Measurements from ENCODE around the gene EFNA5.
"Not testable (repeated sequence)": the region's sequence is repeated elsewhere in the genome, so short reads cannot be mapped to it uniquely, and the experiment has no call there.

The EFNA5 gene

GRCh38 chr5:107352576-107352975 is 318.2 kb downstream of the EFNA5 start:
- no peak for DNase-seq

GRCh38 chr5:107346580-107346979 is 324.2 kb downstream of the EFNA5 start:
- DNase-seq: not testable (repeated sequence)

- DNase-seq: no peak
These were observed 328.4 kb downstream of the EFNA5 start for GRCh38 chr5:107342371-107342770.

GRCh38 chr5:107341376-107342084 is 329.2 kb downstream of the EFNA5 start:
- no peak for DNase-seq

- no peak for DNase-seq
These were observed 330.1 kb downstream of the EFNA5 start for GRCh38 chr5:107340631-107341030.

- no peak for DNase-seq
These were observed 332.4 kb downstream of the EFNA5 start for GRCh38 chr5:107338335-107338734.

- no peak for DNase-seq
These were observed 333.5 kb downstream of the EFNA5 start for GRCh38 chr5:107337281-107337680.

- no peak for DNase-seq
These were observed 338.9 kb downstream of the EFNA5 start for GRCh38 chr5:107331882-107332281.

GRCh38 chr5:107331312-107331711 is 339.4 kb downstream of the EFNA5 start:
- DNase-seq: no peak

- DNase-seq: no peak
These were observed 339.8 kb downstream of the EFNA5 start for GRCh38 chr5:107330903-107331302.

- no peak for DNase-seq
These were observed 340.9 kb downstream of the EFNA5 start for GRCh38 chr5:107329850-107330249.

All from DMS79 (cell line).